ENCODE data around the gene ANKRD33B.
A peak's percentile ranks its signal among the peaks of the same experiment; 100 is the strongest.
"Not testable (repeated sequence)": the region's sequence is repeated elsewhere in the genome, so short reads cannot be mapped to it uniquely, and the experiment has no call there.

ANKRD33B gene

DNA sequence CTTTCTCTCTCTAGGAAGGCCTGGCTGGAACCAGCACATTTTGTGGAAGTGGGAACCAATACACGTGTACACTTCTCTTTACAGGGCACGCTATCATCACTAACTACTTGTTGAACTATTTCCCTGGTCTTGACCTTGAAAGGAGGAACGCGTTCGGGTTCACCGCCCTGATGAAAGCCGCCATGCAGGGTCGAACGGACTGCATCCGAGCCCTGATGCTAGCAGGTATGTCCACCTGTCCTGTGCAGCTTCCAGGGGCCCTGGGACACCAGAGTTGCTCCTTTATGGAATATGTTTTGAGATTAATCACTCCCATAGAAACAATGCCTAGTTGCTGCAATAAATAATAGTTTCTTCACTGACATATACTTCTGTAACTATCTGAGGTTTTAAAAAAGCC, 74.1 kb downstream of the ANKRD33B start:
- DNase-seq (ENCODE audit: low spot score): no peak

- DNase-seq (ENCODE audit: low spot score): not testable (repeated sequence)
These were observed 74.9 kb downstream of the ANKRD33B start for GRCh38 chr5:10638723-10639122.

DNA sequence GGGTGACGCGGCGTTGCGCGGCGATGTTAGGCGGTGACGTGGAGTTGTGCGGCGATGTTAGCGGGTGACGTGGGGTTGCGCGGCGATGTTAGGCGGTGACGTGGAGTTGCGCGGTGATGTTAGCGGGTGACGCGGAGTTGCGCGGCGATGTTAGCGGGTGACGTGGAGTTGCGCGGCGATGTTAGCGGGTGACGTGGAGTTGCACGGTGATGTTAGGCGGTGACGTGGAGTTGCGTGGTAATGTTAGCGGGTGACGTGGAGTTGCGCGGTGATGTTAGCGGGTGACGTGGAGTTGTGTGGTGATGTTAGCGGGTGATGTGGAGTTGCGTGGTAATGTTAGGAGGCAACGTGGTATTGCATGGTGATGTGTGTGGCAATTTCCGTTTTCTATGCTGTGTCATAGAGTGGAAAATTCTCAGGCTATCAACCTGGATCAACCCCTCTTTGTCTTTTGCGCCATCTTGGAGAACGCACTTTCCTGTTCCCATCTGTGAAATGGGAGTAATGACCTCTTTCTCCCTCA, 76.0 kb downstream of the ANKRD33B start:
- DNase-seq (ENCODE audit: low spot score): no peak

DNA sequence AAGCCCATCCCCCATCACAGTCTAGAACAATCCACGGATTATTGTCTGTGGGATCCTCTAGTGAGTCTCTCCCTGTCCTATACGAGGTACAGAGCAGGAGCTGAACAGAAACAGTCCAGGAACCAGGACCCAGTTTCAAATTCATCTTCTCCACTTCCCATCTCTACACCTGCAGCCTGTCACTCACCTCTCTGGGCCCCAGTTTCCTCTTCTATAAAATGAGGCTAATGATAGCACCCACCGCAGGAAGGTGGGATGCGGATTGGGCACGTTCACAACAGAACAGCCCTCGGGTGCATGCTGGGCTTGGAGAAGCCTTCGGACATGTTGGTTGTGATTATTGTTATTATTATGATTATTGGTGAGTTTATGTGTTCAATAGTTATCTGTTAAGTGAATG, 78.5 kb downstream of the ANKRD33B start:
- DNase-seq (ENCODE audit: low spot score): no peak

DNA sequence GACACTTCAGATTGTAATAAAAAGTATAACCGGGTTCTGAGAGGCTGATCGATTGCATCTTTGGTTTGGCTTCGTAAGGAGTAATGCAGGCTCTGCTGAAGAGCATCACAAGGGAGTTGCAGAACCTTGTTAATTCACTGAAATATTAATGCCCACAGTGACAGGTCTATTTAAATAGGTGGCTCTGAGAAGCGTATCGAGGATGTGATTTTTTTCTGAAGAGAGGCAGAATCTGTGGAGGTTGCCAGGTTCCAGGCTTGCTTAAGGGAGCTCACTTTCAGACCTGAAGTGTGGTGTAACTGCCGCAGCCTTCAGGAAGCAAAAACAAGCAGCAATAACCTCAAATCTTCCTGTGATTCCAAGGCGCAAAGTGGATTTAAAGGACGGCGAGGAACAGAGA, 80.3 kb downstream of the ANKRD33B start:
- DNase-seq (ENCODE audit: low spot score): peak; percentile 34

- no peak for DNase-seq (ENCODE audit: low spot score)
These were observed 81.3 kb downstream of the ANKRD33B start for GRCh38 chr5:10645146-10645545.

GRCh38 chr5:10645671-10646070, 81.8 kb downstream of the ANKRD33B start:
- no peak for DNase-seq (ENCODE audit: low spot score)

DNA sequence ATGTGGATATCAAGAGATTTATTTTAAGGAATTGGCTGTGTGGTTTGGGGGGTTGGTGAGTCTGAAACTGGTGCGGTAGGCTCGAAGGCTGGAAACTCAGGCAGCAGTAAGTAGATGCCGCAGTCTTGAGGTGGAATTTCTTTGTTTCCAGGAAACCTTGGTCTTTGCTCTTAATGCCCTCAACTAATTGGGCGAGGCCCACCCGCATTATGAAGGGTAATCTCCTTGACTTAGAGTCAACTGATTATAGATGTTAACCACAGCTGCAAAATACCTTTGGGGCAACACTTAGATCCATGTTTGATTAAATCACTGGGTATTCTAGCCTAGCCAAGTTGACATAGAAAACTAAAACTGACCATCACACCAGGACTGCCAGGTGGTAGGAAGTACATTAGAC, 83.8 kb downstream of the ANKRD33B start:
- DNase-seq (ENCODE audit: low spot score): no peak

- DNase-seq (ENCODE audit: low spot score): no peak
These were observed 85.2 kb downstream of the ANKRD33B start for GRCh38 chr5:10648806-10649665.

GRCh38 chr5:10649666-10650380, 86.0 kb downstream of the ANKRD33B start:
- no peak for DNase-seq (ENCODE audit: low spot score)

- DNase-seq (ENCODE audit: low spot score): no peak
These were observed 88.3 kb downstream of the ANKRD33B start for GRCh38 chr5:10652151-10652550.

DNA sequence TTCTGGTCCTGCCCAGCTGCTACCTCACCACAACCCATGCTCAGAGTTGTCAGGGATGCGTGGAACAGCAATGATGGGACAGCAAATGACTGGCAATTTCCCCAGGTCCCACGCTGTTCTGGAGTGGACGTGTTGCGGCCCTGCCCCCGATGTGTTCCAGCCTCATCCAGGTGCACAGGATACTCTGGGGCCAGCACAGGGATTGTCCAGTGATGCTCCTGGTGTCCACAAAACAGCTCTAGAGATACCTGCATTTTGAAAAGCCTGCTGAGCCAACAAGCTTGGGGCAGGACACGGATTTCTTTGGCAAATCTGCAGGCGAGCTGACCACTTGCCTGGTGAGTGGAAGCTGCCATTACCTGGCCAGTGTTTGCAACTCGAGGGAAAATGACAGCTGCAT, 88.7 kb downstream of the ANKRD33B start:
- no peak for DNase-seq (ENCODE audit: low spot score)

DNA sequence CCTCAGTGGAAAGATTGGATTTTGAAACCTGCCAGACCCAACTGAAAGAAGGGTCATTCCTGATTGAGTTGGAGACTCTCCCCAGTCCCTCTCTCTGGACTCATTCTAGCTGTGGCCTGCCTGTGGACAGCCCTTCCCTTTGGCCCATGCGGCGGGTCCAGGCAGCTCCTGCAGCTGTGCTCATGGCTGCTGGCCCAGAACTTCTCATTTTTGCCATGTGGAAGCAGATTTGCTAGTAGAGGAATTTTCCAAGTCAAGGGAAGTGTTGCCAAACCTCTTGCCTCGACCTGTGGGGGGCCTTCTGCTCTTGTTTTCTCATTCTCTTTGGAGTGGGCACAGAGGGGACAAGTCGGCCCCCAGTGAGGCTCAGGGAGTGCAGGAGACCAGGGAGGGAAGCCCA, 89.2 kb downstream of the ANKRD33B start:
- DNase-seq (ENCODE audit: low spot score): no peak

GRCh38 chr5:10653751-10654400, 90.0 kb downstream of the ANKRD33B start:
- DNase-seq (ENCODE audit: low spot score): no peak

DNA sequence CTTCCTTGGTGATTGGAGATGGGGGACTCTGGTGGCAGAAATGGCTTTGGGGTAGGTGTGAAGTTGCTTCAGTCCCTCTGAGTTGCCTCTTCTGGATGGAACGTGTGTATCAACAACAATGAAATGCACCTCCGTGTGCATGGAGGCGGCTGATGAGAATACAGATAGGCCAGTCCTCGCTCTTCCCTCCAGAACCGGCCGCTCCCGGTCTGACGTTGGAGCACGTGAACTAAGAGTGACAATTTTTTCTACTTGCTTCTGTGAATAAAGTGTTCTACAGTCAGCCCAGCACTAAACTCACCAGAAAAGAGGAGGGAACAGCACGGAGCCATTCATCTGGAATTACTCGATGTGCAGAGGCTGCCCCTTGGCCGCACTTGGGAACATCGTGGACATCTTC, 90.7 kb downstream of the ANKRD33B start:
- no peak for DNase-seq (ENCODE audit: low spot score)

DNA sequence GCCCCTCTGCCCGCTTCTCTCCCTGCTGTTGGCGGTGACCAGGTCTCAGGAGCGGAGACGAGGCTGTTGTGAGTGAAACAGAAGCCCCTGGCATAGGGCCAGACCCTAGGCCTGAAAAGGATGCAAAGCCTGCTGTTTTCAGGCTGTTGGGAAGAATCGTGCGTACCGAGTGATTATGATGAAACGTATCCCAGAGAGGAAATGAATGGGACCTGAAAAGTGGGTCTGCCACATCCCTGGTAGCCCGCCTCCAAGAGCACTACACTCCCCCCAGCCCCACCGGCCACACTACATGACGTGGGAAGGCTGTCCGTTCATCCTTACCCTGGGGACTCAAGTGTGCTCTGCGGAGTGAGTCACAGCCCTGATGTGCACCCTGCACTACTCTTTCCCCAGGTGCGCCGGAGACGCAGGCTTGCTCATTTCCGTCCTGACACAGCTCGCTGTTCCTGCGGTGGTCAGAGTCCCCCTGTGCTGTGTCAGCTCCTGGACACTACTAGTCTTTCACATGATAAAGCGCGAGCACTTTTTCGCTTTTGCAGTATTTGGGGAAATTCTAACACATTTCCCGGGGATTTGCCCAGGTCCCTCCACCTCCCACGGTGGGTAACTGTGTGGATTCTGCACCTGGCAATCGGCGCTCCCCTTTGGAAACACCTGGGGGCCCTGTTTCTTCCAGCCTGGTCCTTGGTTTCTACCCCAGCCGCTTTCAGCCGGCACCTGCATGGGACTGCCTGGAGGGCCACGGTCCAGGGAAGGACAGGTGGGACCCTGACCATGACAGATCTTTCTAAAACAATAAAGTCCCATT, 91.5 kb downstream of the ANKRD33B start:
- no peak for DNase-seq (ENCODE audit: low spot score)

GRCh38 chr5:10655972-10656830, 92.3 kb downstream of the ANKRD33B start:
- DNase-seq (ENCODE audit: low spot score): no peak

GRCh38 chr5:10658265-10658664, 94.4 kb downstream of the ANKRD33B start:
- no peak for DNase-seq (ENCODE audit: low spot score)

DNA sequence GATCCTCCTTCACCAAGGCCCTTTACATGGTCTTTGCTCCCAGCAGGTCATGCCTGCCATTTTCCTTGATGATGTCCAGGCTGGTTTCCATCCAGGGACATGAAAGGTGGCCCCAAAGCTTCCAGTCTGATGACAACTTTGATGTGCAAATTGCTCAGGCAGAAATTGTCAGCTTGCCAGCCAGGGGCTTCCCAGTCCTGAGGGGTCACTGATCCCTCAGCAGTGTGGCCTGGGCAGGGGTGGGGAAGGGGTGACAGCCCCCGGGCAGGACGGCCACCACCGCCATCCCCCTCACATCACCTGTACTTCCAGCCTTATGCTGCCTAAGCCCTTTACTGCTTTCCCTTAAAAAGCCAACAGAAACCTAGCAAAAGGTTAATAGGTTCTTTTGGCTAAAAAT, 96.3 kb downstream of the ANKRD33B start:
- no peak for DNase-seq (ENCODE audit: low spot score)

DNA sequence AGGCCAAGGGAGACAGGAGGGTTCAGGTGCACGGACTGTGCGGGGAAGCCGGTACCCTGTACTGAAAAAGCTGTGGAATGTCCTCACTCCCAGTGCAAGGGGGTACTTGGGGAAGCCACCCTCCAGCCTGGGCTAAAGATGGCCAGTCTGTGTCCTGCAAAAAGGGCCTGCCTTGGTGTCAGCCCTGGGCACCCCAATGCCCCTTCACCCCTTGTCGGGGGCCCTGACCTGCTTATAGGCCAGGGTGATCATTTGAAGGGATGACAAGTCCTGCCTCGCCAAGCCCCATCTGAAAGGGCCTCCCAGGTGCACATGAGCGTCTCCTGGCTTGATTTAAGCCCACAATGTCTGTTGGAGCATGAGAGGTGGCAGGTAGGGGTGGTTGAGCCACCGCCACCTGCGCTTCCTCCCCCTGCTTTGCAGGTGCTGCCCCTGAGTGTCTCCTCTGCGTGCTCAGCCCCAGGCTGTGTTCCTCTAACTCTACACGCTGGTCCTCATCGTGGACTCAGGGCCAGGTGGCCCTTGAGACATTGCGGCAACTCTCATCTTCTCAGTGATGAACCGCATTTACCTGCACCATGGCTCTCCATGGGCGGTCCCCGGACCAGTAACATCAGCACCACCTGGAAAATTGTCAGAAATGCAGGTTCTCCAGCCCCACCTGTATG, 97.0 kb downstream of the ANKRD33B start:
- no peak for DNase-seq (ENCODE audit: low spot score)
